Stomach smooth muscle (tissue), 2 donors: ENCODE data around the gene RCC2.
A peak's percentile ranks its signal among the peaks of the same experiment; 100 is the strongest.
"Not testable (repeated sequence)": the region's sequence is repeated elsewhere in the genome, so short reads cannot be mapped to it uniquely, and the experiment has no call there.

ENCODE experiments used
- H3K27ac ChIP-seq: one replicate; pipeline ENCODE4 v1.7.0; 2013; ENCODE audit warnings: mild to moderate bottlenecking, low read length, inconsistent platforms
- H3K27me3 ChIP-seq, 2 donors: one replicate each; pipeline ENCODE4 v1.7.0; 2013; ENCODE audit warnings: low read length in 2 of 2; ENCODE audit not compliant: insufficient read depth in 2 of 2, control insufficient read depth in 1 of 2
- H3K36me3 ChIP-seq, 2 donors: one replicate each; pipeline ENCODE4 v1.7.0; 2013; ENCODE audit warnings: low read length in 2 of 2; ENCODE audit not compliant: control insufficient read depth in 2 of 2, insufficient read depth in 2 of 2
- H3K4me1 ChIP-seq: one replicate; pipeline ENCODE4 v1.7.0; 2013; ENCODE audit warnings: low read length; ENCODE audit not compliant: control insufficient read depth, insufficient read depth
- H3K4me3 ChIP-seq, 2 donors: one replicate each; pipeline ENCODE4 v1.7.0; 2013; ENCODE audit warnings: low read length in 2 of 2
- H3K9ac ChIP-seq, 2 donors: one replicate each; pipeline ENCODE4 v1.7.0; 2013; ENCODE audit warnings: low read length in 2 of 2, mild to moderate bottlenecking in 1 of 2
- H3K9me3 ChIP-seq, 2 donors: one replicate each; pipeline ENCODE4 v1.7.0; 2013; ENCODE audit warnings: low read length in 2 of 2; ENCODE audit not compliant: control insufficient read depth in 2 of 2
- donor health status: healthy.
- donor health status: Pancreatic carcinoma.

RCC2 gene

DNA sequence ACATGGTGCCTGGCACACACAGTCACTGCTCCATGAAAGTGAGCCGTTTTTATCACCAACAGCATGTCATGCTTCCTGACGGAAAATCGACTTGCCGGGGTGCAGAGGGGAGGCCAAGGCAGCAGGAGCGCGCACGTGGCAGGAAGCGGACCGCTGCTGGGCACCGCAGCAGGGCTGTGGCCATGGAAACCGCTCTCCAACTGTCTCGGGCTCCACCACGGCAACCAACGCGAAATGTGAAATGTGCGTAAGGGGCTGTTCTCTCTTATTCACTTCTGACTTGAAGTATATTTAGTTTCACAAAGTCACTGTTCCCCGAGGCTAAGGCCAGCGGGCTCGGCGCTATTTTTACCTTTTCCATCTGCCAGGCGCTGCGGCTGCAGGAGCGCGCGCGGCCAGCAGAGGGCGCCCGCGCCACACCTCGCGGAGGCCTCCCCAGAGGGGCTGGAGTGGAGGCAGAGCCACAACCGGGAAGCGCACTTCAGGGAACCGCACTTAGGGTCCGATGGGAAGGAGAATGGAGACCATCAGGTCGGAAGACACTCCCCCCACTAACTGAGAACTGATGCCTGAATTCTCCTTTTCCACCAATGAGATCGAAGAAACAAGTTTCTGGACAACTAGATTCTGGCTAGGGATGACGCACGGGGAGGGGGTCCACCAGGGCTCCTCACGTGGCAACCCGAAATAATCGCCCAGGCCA, 19.7 kb downstream of the RCC2 start:
- H3K4me1 ChIP-seq, result peaks cover 18% of the 10 kb centered on the region
- H3K9ac ChIP-seq, result no peak overlapping the region
- peak overlapping the region in 1 of 2 donors; percentile 14 for H3K4me3 ChIP-seq
- no peaks in the 10 kb centered on the region for H3K9me3 ChIP-seq
- no peaks in the 10 kb centered on the region for H3K27me3 ChIP-seq
- H3K36me3 ChIP-seq, result peaks cover 24 to 27% of the 10 kb centered on the region in 2 donors
- no peak overlapping the region for H3K27ac ChIP-seq

DNA sequence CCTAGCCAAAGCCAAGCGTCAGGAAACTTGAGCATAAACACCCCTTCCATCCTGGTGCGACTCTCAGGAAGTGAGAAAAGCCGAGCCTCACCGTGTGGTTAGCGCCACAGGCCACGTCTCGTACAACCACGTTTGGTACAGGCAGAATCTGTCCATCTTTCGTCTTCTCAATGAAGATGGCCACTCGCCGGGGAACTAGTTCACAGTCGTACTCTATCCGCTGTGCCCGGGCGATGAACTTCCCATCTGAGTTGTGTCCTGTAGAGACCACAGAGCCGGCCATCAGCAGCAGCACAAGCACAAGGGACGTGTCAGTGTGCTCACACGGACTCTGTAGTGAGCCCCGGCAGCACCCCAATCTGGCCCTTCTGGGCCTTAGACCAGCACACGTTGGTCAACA, 23.1 kb downstream of the RCC2 start:
- Histone ChIP-seq H3K27ac (no peak overlapping the region), H3K9me3 (no peaks in the 10 kb centered on the region), H3K4me3 (no peak overlapping the region), H3K4me1 (peaks cover 5% of the 10 kb centered on the region), H3K36me3 (peaks cover 42 to 43% of the 10 kb centered on the region in 2 donors), H3K27me3 (no peaks in the 10 kb centered on the region), H3K9ac (no peak overlapping the region)

- Histone ChIP-seq H3K9ac (no peak overlapping the region), H3K9me3 (no peaks in the 10 kb centered on the region), H3K27ac (no peak overlapping the region), H3K36me3 (peaks cover 50 to 61% of the 10 kb centered on the region in 2 donors), H3K4me1 (no peaks in the 10 kb centered on the region), H3K27me3 (no peaks in the 10 kb centered on the region), H3K4me3 (no peak overlapping the region)
Measured at GRCh38 chr1:17414022-17414421, 25.5 kb downstream of the RCC2 start.

GRCh38 chr1:17412093-17412870, 27.2 kb downstream of the RCC2 start:
- Histone ChIP-seq H3K36me3 (peaks cover 42 to 61% of the 10 kb centered on the region in 2 donors), H3K27ac (no peak overlapping the region), H3K9me3 (no peaks in the 10 kb centered on the region), H3K9ac (no peak overlapping the region), H3K27me3 (no peaks in the 10 kb centered on the region), H3K4me3 (no peak overlapping the region), H3K4me1 (no peaks in the 10 kb centered on the region)

- Histone ChIP-seq H3K9me3 (no peaks in the 10 kb centered on the region), H3K27ac (no peak overlapping the region), H3K27me3 (no peaks in the 10 kb centered on the region), H3K36me3 (peaks cover 33 to 47% of the 10 kb centered on the region in 2 donors), H3K4me1 (no peaks in the 10 kb centered on the region), H3K9ac (no peak overlapping the region), H3K4me3 (no peak overlapping the region)
Measured at GRCh38 chr1:17409391-17409811, 30.1 kb downstream of the RCC2 start.

DNA sequence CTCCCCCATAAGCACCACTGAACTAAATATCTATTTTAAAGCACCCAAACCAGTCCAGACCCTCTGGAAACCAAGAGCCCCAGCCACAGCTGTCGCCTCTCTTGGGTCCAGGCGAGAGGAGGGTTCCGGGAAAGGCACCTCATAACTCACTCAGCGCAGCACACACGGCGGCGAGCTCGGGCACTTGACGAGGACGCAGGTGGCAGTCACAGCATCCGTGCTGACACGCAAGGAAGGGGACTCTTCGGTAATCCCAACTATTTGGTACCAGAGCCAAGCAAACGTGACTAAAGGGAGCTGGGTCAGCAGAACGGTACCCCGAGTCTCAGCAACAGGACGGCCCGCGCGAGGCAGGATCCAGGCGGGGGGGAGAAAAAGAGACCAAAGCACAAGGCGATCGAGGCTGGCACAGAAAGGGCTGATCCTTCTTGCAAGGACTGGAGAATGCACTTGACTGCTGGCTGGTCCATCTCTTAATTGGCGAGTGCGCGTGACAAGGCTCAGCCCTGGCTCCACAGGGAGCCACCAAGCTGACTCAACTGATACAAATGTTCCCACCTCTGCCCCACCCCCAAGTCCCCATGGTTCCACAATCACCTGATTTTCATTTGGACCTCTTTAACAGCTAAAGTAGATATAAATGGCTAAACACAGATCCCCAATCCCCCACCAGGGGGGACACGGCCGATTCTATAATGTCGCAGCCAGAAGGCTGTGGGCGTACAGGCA, 31.5 kb downstream of the RCC2 start:
- not testable (repeated sequence) for H3K9me3 ChIP-seq, H3K9ac ChIP-seq, H3K27ac ChIP-seq, H3K27me3 ChIP-seq, H3K4me1 ChIP-seq, H3K4me3 ChIP-seq
- peaks cover 24 to 35% of the 10 kb centered on the region in 2 donors for H3K36me3 ChIP-seq

DNA sequence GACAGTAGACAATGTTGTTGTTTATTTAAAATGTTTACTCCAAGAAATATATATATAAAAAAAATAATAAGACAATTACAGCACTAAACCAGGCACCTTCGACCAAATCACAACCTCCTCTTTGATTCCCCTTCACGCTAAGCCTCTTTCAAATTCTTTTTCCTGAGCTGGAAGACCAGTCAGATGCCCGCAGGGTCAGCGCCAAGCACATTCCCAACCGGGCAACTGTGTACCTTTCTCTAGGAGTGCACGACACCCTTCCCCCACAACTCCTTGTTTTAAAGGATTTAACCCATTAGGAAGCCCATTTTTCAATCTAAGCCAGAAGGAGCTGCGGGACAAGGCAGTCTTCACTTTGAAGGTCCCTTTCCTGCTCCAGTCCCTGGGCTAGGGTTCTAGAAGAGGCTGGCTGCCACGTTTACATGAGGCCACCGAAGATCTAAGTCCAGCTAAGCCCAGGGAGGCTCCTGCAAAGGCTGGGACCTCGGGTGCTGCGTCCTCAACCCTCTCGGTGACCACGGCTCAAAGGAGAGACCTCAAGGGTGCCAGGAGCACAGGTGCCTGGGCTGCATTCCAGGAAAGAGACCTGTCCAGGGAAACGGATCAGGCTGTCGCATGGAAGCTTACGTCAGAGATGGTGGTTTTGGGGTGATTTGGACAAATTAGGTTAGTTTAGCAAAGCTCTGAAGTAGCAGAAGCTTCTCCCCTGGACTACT, 32.6 kb downstream of the RCC2 start:
- H3K4me1 ChIP-seq, H3K27me3 ChIP-seq, H3K9ac ChIP-seq, H3K27ac ChIP-seq, H3K4me3 ChIP-seq, H3K9me3 ChIP-seq: not testable (repeated sequence)
- H3K36me3 ChIP-seq, result peaks cover 16 to 25% of the 10 kb centered on the region in 2 donors

DNA sequence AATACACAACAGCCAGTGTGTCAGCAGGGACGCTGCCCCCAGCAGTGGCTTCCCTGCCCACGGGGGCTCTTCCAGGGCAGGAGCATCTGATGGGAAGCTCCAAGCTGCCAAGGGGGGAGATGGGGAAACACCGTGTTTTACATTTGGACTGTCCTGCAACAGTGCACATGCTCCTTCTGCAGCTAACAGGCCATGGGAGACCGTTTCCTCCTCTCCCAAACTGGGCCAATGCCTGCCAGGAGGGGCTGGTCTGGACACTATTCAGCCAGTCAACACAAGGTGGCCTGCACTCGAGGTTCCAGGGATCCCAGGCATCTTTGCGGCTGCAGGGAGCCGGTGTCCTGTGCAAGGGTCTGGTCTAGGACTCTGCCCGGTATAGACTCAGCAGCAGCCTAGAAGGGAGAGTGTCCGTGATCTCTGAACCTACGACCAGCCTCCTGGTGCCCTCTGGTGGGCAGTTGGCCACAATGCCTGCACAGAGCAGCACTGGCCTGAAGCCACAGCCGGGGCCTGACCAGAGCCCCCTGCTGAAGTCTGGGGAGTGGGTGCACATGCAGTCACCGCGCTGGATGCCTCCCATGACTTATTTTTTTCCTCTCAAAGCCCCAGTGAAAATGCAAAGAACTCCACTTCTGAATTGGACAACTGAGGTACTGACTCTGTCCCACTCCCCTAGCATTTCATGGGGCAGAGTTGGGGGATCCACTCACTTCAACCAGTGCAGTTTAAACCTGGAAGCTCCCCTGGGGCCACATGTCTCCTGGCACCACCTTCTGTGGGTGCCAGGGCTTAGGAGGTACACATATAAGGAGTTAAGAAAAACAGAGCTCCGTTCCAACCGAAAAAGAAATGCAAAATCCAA, 33.3 kb downstream of the RCC2 start:
- Histone ChIP-seq H3K9me3 (no peaks in the 10 kb centered on the region), H3K27ac (no peak overlapping the region), H3K4me3 (no peak overlapping the region), H3K4me1 (no peaks in the 10 kb centered on the region), H3K27me3 (peaks cover 0 to 3% of the 10 kb centered on the region in 2 donors), H3K36me3 (peaks cover 11 to 21% of the 10 kb centered on the region in 2 donors), H3K9ac (no peak overlapping the region)

DNA sequence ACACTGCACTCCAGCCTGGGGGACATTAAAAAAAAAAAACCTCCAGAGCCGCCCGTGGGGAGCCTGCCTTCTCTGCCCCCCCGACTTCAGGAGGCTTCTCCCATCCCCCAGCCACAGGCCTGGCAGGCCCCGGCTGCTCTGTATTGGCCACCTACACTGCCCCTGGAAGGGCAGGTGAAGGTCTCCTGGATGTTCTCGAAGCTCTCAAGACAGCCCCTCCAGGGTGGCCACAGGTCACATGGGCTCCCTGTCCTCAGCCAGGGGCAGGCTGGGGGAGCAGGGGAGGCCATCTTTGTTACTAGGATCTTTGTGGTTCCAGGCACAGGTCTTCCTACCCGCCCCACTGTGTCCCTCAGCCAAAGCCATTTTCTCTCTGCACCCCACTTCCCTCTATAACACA, 34.7 kb downstream of the RCC2 start:
- Histone ChIP-seq H3K9me3 (no peaks in the 10 kb centered on the region), H3K27ac (no peak overlapping the region), H3K9ac (no peak overlapping the region), H3K36me3 (peaks cover 5 to 9% of the 10 kb centered on the region in 2 donors), H3K27me3 (peaks cover 0 to 3% of the 10 kb centered on the region in 2 donors), H3K4me3 (no peak overlapping the region), H3K4me1 (no peaks in the 10 kb centered on the region)
